ENCODE data around the gene MED13L. TPM values are rescaled to one million over a fixed set of nuclear protein-coding genes. Genes with fewer than 3 reads are reported as not detected.
A peak's percentile ranks its signal among the peaks of the same experiment; 100 is the strongest.
"Not testable (repeated sequence)": the region's sequence is repeated elsewhere in the genome, so short reads cannot be mapped to it uniquely, and the experiment has no call there.

MED13L gene
- polyA plus RNA-seq, 10 donors, result 43.0 to 60.2 (median 47.3) TPM

GRCh38 chr12:115979851-115980250 is 297.6 kb downstream of the MED13L start:
- DNase-seq, result no peak

- peak in 1 of 3 donors; percentile 15 for DNase-seq
Observed at GRCh38 chr12:115979351-115979750, 298.1 kb downstream of the MED13L start.

GRCh38 chr12:115976829-115977228 is 300.7 kb downstream of the MED13L start:
- not testable (repeated sequence) for DNase-seq

GRCh38 chr12:115975411-115975810 is 302.1 kb downstream of the MED13L start:
- DNase-seq, result no peak

GRCh38 chr12:115973968-115974724 is 303.3 kb downstream of the MED13L start:
- no peak for DNase-seq

GRCh38 chr12:115973066-115973465 is 304.4 kb downstream of the MED13L start:
- DNase-seq, result no peak

- no peak for DNase-seq
Observed at GRCh38 chr12:115972241-115972640, 305.3 kb downstream of the MED13L start.

- DNase-seq, result peak in 2 of 3 donors; percentile 42 to 48
Observed at GRCh38 chr12:115968211-115968610, 309.3 kb downstream of the MED13L start.

- no peak for DNase-seq
Observed at GRCh38 chr12:115966376-115966775, 311.1 kb downstream of the MED13L start.

GRCh38 chr12:115964626-115965025 is 312.9 kb downstream of the MED13L start:
- DNase-seq, result no peak

- no peak for DNase-seq
Observed at GRCh38 chr12:115964214-115964613, 313.3 kb downstream of the MED13L start.

GRCh38 chr12:115962216-115962615 is 315.3 kb downstream of the MED13L start:
- no peak for DNase-seq

- no peak for DNase-seq
Observed at GRCh38 chr12:115960868-115961802, 316.4 kb downstream of the MED13L start.

GRCh38 chr12:115957686-115958290 is 319.7 kb downstream of the MED13L start:
- no peak for DNase-seq

- DNase-seq, result no peak
Observed at GRCh38 chr12:115956659-115957058, 320.8 kb downstream of the MED13L start.

GRCh38 chr12:115956236-115956635 is 321.3 kb downstream of the MED13L start:
- no peak for DNase-seq

GRCh38 chr12:115953450-115953849 is 324.0 kb downstream of the MED13L start:
- no peak for DNase-seq

- DNase-seq, result no peak
Observed at GRCh38 chr12:115953031-115953430, 324.5 kb downstream of the MED13L start.

GRCh38 chr12:115950959-115951358 is 326.5 kb downstream of the MED13L start:
- DNase-seq, result no peak

GRCh38 chr12:115949675-115950074 is 327.8 kb downstream of the MED13L start:
- DNase-seq, result no peak

- no peak for DNase-seq
Observed at GRCh38 chr12:115947696-115948062, 329.8 kb downstream of the MED13L start.

Data from muscle of back (tissue), 11 donors.